H54 (cell line): ENCODE results near the gene TSC22D1.

Experiments
- DNase-seq: peaks from one replicate; pipeline ENCODE4 v3.0.0; 2011; ENCODE audit warnings: low spot score, mixed read lengths; ENCODE audit not compliant: insufficient read length
- FAIRE-seq: peaks from 3 replicates; lab custom pipeline; 2011; peaks lifted over from hg19 to GRCh38; lab: Jason Lieb, UNC
- POLR2A ChIP-seq: IDR thresholded peaks from 2 replicates; pipeline ENCODE4 v1.6.1; 2011; ENCODE audit warnings: low read depth, mild to moderate bottlenecking, low read length

TSC22D1 gene

GRCh38 chr13:44433863-44434765, 142.0 kb downstream of the TSC22D1 start:
- no peak for FAIRE-seq
- DNase-seq: no peak
- TF ChIP-seq POLR2A: no peak

GRCh38 chr13:44432650-44433049, 143.5 kb downstream of the TSC22D1 start:
- TF ChIP-seq POLR2A: no peak
- FAIRE-seq (no peak), DNase-seq (no peak)

GRCh38 chr13:44431150-44431549, 145.0 kb downstream of the TSC22D1 start:
- DNase-seq: no peak
- no peak for TF ChIP-seq POLR2A

GRCh38 chr13:44429311-44429710, 146.8 kb downstream of the TSC22D1 start:
- DNase-seq: no peak
- TF ChIP-seq POLR2A: no peak
- no peak for FAIRE-seq

More at GRCh38 chr13:44431150-44431549, 145.0 kb downstream of the TSC22D1 start:
- no peak for FAIRE-seq

GRCh38 chr13:44426461-44426860, 149.7 kb downstream of the TSC22D1 start:
- no peak for FAIRE-seq

GRCh38 chr13:44425815-44426078, 150.4 kb downstream of the TSC22D1 start:
- DNase-seq (no peak), FAIRE-seq (no peak)
- no peak for TF ChIP-seq POLR2A

More at GRCh38 chr13:44426461-44426860, 149.7 kb downstream of the TSC22D1 start:
- DNase-seq: no peak
- TF ChIP-seq POLR2A: no peak

- no peak for FAIRE-seq
- DNase-seq: no peak
- TF ChIP-seq POLR2A: no peak
Measured at GRCh38 chr13:44425041-44425814, 150.9 kb downstream of the TSC22D1 start.

- DNase-seq (no peak), FAIRE-seq (no peak)
- TF ChIP-seq POLR2A: no peak
Measured at GRCh38 chr13:44423824-44424223, 152.3 kb downstream of the TSC22D1 start.

- DNase-seq (no peak), FAIRE-seq (no peak)
- no peak for TF ChIP-seq POLR2A
Measured at GRCh38 chr13:44422755-44423643, 153.1 kb downstream of the TSC22D1 start.

GRCh38 chr13:44421853-44422525, 154.1 kb downstream of the TSC22D1 start:
- FAIRE-seq: no peak

GRCh38 chr13:44420376-44421220, 155.5 kb downstream of the TSC22D1 start:
- DNase-seq (no peak), FAIRE-seq (no peak)
- no peak for TF ChIP-seq POLR2A

More at GRCh38 chr13:44421853-44422525, 154.1 kb downstream of the TSC22D1 start:
- no peak for DNase-seq
- no peak for TF ChIP-seq POLR2A

GRCh38 chr13:44417876-44418275, 158.3 kb downstream of the TSC22D1 start:
- DNase-seq (no peak), FAIRE-seq (no peak)
- no peak for TF ChIP-seq POLR2A

GRCh38 chr13:44417446-44417845, 158.7 kb downstream of the TSC22D1 start:
- FAIRE-seq (no peak), DNase-seq (no peak)
- TF ChIP-seq POLR2A: no peak
